Smooth muscle cell of the pulmonary artery (primary cell): ENCODE measurements around the gene SEL1L2. TPM values are rescaled to one million over a fixed set of nuclear protein-coding genes. Genes with fewer than 3 reads are reported as not detected.

ENCODE experiments used
- total RNA-seq: library from RNA; depleted of rRNA; stranded (reverse); fragments of >200 nt; gene quantifications from 2 replicates; pipeline ENCODE4 v1.2.3, GENCODE V29; 2014

SEL1L2 gene, protein sequence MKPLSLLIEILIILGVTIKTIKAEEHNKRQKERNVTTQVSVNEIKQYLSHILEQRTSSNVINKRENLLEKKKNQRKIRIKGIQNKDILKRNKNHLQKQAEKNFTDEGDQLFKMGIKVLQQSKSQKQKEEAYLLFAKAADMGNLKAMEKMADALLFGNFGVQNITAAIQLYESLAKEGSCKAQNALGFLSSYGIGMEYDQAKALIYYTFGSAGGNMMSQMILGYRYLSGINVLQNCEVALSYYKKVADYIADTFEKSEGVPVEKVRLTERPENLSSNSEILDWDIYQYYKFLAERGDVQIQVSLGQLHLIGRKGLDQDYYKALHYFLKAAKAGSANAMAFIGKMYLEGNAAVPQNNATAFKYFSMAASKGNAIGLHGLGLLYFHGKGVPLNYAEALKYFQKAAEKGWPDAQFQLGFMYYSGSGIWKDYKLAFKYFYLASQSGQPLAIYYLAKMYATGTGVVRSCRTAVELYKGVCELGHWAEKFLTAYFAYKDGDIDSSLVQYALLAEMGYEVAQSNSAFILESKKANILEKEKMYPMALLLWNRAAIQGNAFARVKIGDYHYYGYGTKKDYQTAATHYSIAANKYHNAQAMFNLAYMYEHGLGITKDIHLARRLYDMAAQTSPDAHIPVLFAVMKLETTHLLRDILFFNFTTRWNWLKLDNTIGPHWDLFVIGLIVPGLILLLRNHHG
- total RNA-seq: not detected in 2 replicates

DNA sequence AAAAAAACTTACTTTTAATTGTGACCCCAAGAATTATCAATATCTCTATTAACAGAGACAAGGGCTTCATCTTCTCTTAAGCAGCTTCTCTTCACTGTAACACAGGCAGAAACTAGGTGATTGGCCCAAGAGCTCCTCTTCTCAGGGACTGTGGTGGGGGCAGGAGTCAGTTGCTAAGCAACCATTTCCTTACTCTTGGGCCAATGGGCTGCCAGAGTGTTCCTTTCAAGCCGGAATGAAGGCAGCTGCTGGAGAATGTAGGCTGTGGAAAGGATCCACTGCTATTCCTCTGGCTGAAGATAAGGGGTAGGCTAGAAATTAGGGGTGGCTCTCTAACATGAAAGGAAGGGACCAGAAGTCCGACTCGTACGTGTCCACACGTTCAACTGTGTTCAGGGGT lies at the start of gene SEL1L2:
Gene SEL1L2, minus strand, starts transcription at position 150 of the 400 bp plus-strand sequence. Its CDS starts 80 bp downstream, at position 70.

DNA sequence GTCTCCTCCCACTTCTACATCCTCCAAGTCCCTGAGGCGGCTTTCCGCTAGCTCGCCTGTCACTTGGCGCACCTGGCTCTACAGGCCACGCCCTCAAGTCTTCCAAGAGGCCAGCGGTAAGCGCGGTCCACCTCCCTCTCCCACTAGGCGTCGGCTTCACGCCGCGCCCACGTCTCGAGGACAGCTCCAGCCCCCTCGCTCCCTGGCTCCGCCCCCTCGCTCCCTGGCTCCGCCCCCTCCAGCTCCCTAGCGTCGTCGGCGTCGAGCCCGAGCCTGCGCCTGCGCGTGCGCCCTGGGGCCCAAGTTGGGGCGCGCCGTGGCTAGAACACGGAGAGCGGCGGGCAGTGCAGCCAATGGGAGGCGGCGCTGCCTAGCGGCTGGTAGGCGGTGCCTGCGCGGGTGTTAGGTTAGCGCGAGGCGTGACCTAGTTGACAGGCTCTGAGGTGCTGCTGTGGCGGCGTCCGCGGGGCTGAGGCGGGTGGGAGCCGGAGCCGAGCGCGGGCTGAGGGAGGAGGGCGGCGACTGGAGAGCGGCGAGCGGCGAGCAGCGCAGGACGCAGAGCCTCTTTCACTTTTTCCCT lies 4.8 kb upstream of the SEL1L2 start, which contains the start of gene MACROD2:
Gene MACROD2, plus strand, starts transcription at position 431 of the 580 bp plus-strand sequence.

Other genes starting within 250 kb of the SEL1L2 start
- 9.8 and 10.7 TPM in 2 replicates for gene ESF1, start 205.7 kb downstream of the SEL1L2 start, total RNA-seq
- 7.9 and 8.5 TPM in 2 replicates for gene NDUFAF5, start 205.6 kb downstream of the SEL1L2 start, total RNA-seq
- gene MACROD2, start 4.9 kb upstream of the SEL1L2 start, total RNA-seq: 0.40 and 0.85 TPM in 2 replicates